Right lobe of liver (tissue), 4 donors: ENCODE measurements around the gene APBB2.

ENCODE experiments used
- POLR2A ChIP-seq: fragments of 450-650 bp; IDR thresholded peaks from one replicate; pipeline ENCODE4 v1.6.1; 2017; ENCODE audit warnings: antibody characterized with exemption, mild to moderate bottlenecking
- TF ChIP-seq, protein P1 (sequence below), 4 donors: fragments of 200-600 bp in 3 of 4; fragments of 450-650 bp in 1 of 4; IDR thresholded peaks; one replicate each; pipeline versions ENCODE4 v1.5.1 to v1.8.0; 2016 to 2022; ENCODE audit warnings: antibody characterized with exemption in 4 of 4, mild to moderate bottlenecking in 2 of 4
- donor health status: DM: no; HTN: no; CAD: no.
- donor health status: DM: no; HTN: no; CAD: no.
- donor health status: DM: no; HTN: yes; CAD: no.

DNA sequence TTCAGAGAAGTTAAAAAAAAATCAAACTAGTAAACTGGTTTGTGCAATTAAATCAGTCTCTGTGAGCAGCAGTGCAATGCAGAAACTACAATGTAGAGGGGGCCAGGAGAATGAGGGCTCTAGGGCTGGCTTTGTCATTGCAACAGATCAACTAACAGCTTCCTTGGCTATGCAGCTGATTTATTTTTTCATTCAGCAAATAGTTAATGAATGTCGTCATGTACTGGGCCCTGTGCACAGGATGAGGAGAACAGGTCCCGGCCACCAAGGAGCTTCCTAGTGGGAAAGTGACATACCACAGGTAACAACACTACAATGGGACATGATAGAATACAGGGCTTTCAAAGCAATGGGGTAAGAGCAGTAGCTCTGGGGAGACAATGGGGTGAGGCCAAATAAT lies 274.5 kb downstream of the APBB2 start:
- TF ChIP-seq, protein P1, sequence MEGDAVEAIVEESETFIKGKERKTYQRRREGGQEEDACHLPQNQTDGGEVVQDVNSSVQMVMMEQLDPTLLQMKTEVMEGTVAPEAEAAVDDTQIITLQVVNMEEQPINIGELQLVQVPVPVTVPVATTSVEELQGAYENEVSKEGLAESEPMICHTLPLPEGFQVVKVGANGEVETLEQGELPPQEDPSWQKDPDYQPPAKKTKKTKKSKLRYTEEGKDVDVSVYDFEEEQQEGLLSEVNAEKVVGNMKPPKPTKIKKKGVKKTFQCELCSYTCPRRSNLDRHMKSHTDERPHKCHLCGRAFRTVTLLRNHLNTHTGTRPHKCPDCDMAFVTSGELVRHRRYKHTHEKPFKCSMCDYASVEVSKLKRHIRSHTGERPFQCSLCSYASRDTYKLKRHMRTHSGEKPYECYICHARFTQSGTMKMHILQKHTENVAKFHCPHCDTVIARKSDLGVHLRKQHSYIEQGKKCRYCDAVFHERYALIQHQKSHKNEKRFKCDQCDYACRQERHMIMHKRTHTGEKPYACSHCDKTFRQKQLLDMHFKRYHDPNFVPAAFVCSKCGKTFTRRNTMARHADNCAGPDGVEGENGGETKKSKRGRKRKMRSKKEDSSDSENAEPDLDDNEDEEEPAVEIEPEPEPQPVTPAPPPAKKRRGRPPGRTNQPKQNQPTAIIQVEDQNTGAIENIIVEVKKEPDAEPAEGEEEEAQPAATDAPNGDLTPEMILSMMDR (IDR thresholded peaks at IDR 0.05), result no peak
- TF ChIP-seq POLR2A, result no peak
